ENCODE measurements around the gene SLC6A1. TPM values are rescaled to one million over a fixed set of nuclear protein-coding genes. Genes with fewer than 3 reads are reported as not detected.

The SLC6A1 gene
- total RNA-seq, 2 experiments from 2014 or later = not detected

DNA sequence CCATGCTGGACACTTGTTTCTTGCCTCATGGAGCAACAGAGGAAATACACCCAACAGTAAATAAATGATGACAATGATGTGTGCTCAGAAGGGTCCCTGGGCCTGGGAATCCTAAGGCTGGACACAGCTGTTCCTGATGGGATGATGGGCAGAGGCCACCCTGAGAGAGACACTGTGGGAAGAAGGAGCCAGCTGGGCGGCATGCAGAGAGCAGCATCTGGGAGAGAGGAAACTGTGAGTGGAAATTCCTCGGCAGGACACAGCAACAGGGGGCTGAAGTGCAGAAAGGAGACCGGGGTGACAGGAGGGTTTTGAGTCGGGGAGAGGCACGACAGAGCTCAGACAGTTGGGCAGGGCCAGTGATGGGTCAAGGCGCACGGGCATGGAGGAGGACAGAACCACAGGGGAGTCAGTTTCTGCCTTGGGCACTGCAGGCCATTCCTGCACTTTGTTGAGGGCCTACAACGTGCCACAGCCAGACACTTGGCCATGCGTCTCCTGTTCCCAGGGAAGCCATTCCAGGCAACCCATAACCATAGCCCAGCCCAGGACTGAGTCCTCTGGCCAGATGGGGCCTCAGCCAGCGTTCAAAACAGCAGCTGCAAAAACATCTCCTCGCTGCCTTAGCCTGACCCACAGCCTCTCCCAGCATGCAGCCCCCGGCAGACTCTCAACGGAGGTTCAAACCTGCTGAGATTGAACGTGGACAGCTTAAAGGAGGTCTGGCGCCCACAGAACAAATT is 36.7 kb upstream of the SLC6A1 start:
- intact Hi-C loops (cut with DNase I, micrococcal nuclease) = no loop called here
- no peaks in the 10 kb centered on the region for H3K4me1 Mint-ChIP-seq
- H3K36me3 Mint-ChIP-seq (ENCODE audit: low read depth) = no peaks in the 10 kb centered on the region
- POLR2A ChIA-PET = no interaction called here
- peaks cover 5% of the 10 kb centered on the region for H3K27me3 Mint-ChIP-seq
- DNase-seq = no peak
- no peaks in the 10 kb centered on the region for H3K9me3 Mint-ChIP-seq (ENCODE audit: low read depth)
- no peak overlapping the region for H3K4me3 Mint-ChIP-seq
- no peak for ATAC-seq
- CTCF ChIA-PET = interaction anchor here (0.6 kb wide), 1 partner anchor 162 kb away, joined by 5 read pairs; no protein-coding TSS in a partner anchor
- H3K27ac Mint-ChIP-seq = no peak overlapping the region

GRCh38 chr3:10956531-10956930 is 36.0 kb upstream of the SLC6A1 start:
- POLR2A ChIA-PET = no interaction called here
- DNase-seq (no peak), ATAC-seq (no peak)
- CTCF ChIA-PET = interaction anchor here (0.7 kb wide), 1 partner anchor 53 kb away, joined by 3 read pairs; no protein-coding TSS in a partner anchor
- Mint-ChIP-seq H3K4me1 (no peaks in the 10 kb centered on the region), H3K4me3 (no peak overlapping the region), H3K27me3 (peaks cover 4% of the 10 kb centered on the region), H3K27ac (no peak overlapping the region), H3K36me3 (ENCODE audit: low read depth) (no peaks in the 10 kb centered on the region), H3K9me3 (ENCODE audit: low read depth) (no peaks in the 10 kb centered on the region)
- intact Hi-C loops (cut with DNase I, micrococcal nuclease) = no loop called here

GRCh38 chr3:10956986-10957385 is 35.6 kb upstream of the SLC6A1 start:
- Mint-ChIP-seq H3K4me3 (no peak overlapping the region), H3K27ac (no peak overlapping the region), H3K9me3 (ENCODE audit: low read depth) (no peaks in the 10 kb centered on the region), H3K4me1 (no peaks in the 10 kb centered on the region), H3K36me3 (ENCODE audit: low read depth) (no peaks in the 10 kb centered on the region), H3K27me3 (peaks cover 4% of the 10 kb centered on the region)
- no peak for ATAC-seq
- intact Hi-C loops (cut with DNase I, micrococcal nuclease) = no loop called here
- POLR2A ChIA-PET = no interaction called here
- no peak for DNase-seq
- CTCF ChIA-PET = interaction anchor here (0.7 kb wide), 1 partner anchor 53 kb away, joined by 3 read pairs; no protein-coding TSS in a partner anchor

GRCh38 chr3:10957976-10958749 is 34.4 kb upstream of the SLC6A1 start:
- peaks cover 4% of the 10 kb centered on the region for H3K27me3 Mint-ChIP-seq
- no peak for ATAC-seq
- no peaks in the 10 kb centered on the region for H3K4me1 Mint-ChIP-seq
- no peaks in the 10 kb centered on the region for H3K36me3 Mint-ChIP-seq (ENCODE audit: low read depth)
- POLR2A ChIA-PET = no interaction called here
- intact Hi-C loops (cut with DNase I, micrococcal nuclease) = no loop called here
- CTCF ChIA-PET = interaction anchor here (0.6 kb wide), 3 partner anchors 104 to 181 kb away, joined by 3 read pairs; no protein-coding TSS in a partner anchor
- no peak for DNase-seq
- H3K27ac Mint-ChIP-seq = no peak overlapping the region
- no peak overlapping the region for H3K4me3 Mint-ChIP-seq
- no peaks in the 10 kb centered on the region for H3K9me3 Mint-ChIP-seq (ENCODE audit: low read depth)

GRCh38 chr3:10960255-10960654 is 32.3 kb upstream of the SLC6A1 start:
- intact Hi-C loops (cut with DNase I, micrococcal nuclease) = no loop called here
- DNase-seq (no peak), ATAC-seq (no peak)
- Mint-ChIP-seq H3K4me1 (no peaks in the 10 kb centered on the region), H3K36me3 (ENCODE audit: low read depth) (no peaks in the 10 kb centered on the region), H3K27me3 (peaks cover 4% of the 10 kb centered on the region), H3K27ac (no peak overlapping the region), H3K9me3 (ENCODE audit: low read depth) (no peaks in the 10 kb centered on the region), H3K4me3 (no peak overlapping the region)
- CTCF ChIA-PET = no interaction called here
- POLR2A ChIA-PET = no interaction called here

- Mint-ChIP-seq H3K9me3 (ENCODE audit: low read depth) (no peaks in the 10 kb centered on the region), H3K4me3 (no peak overlapping the region), H3K27ac (no peak overlapping the region), H3K4me1 (no peaks in the 10 kb centered on the region), H3K27me3 (peaks cover 10% of the 10 kb centered on the region), H3K36me3 (ENCODE audit: low read depth) (no peaks in the 10 kb centered on the region)
- DNase-seq = no peak
- ATAC-seq = no peak
- intact Hi-C loops (cut with DNase I, micrococcal nuclease) = no loop called here
- ChIA-PET POLR2A (no interaction called here), CTCF (no interaction called here)
Measured at GRCh38 chr3:10961921-10962320, 30.6 kb upstream of the SLC6A1 start.

- Mint-ChIP-seq H3K4me1 (no peaks in the 10 kb centered on the region), H3K36me3 (ENCODE audit: low read depth) (no peaks in the 10 kb centered on the region), H3K4me3 (no peak overlapping the region), H3K27me3 (peaks cover 10% of the 10 kb centered on the region), H3K27ac (no peak overlapping the region), H3K9me3 (ENCODE audit: low read depth) (no peaks in the 10 kb centered on the region)
- ATAC-seq (no peak), DNase-seq (no peak)
- ChIA-PET CTCF (no interaction called here), POLR2A (interaction anchor here (0.7 kb wide), 1 partner anchor 1407 kb away, joined by 7 read pairs; no protein-coding TSS in a partner anchor)
- intact Hi-C loops (cut with DNase I, micrococcal nuclease) = no loop called here
Measured at GRCh38 chr3:10962481-10963036, 30.0 kb upstream of the SLC6A1 start.

- POLR2A ChIA-PET = no interaction called here
- CTCF ChIA-PET = interaction anchor here (1.3 to 1.4 kb wide), 2 partner anchors 18 to 84 kb away, joined by 3 read pairs; no protein-coding TSS in a partner anchor
- ATAC-seq = no peak
Measured at GRCh38 chr3:10964537-10965167, 27.9 kb upstream of the SLC6A1 start.

DNA sequence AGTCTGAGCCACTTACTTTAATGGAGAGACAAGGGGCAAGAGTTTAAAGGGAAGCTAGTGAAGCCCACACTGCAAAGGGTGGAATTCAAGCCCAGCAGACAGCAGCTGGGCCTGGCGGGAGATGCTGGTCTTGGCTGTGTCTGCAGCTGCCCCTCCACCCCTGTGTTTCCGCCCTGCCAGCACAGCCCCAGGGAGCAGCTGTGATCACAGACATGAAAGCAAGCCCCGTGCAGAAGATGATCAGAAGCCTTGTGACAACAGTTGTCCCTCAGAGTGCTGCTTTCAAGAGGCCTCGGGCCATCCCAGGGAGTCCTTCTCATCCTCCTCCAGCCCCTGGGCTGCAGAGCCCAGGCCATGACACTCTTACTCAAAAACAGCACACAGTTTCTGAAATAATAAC is 24.1 kb upstream of the SLC6A1 start:
- no peaks in the 10 kb centered on the region for H3K9me3 Mint-ChIP-seq (ENCODE audit: low read depth)
- ATAC-seq (no peak), DNase-seq (no peak)
- ChIA-PET POLR2A (no interaction called here), CTCF (no interaction called here)
- H3K4me1 Mint-ChIP-seq = no peaks in the 10 kb centered on the region
- no peak overlapping the region for H3K27ac Mint-ChIP-seq
- H3K27me3 Mint-ChIP-seq = peaks cover 13% of the 10 kb centered on the region
- no peaks in the 10 kb centered on the region for H3K36me3 Mint-ChIP-seq (ENCODE audit: low read depth)
- intact Hi-C loops (cut with DNase I, micrococcal nuclease) = no loop called here
- no peak overlapping the region for H3K4me3 Mint-ChIP-seq

More at GRCh38 chr3:10964537-10965167, 27.9 kb upstream of the SLC6A1 start:
- DNase-seq = peak; percentile 23
- intact Hi-C loops (cut with DNase I, micrococcal nuclease) = no loop called here
- H3K4me1 Mint-ChIP-seq = no peaks in the 10 kb centered on the region
- H3K9me3 Mint-ChIP-seq (ENCODE audit: low read depth) = no peaks in the 10 kb centered on the region
- H3K27ac Mint-ChIP-seq = no peak overlapping the region
- H3K4me3 Mint-ChIP-seq = no peak overlapping the region
- H3K36me3 Mint-ChIP-seq (ENCODE audit: low read depth) = no peaks in the 10 kb centered on the region
- peaks cover 9% of the 10 kb centered on the region for H3K27me3 Mint-ChIP-seq

DNA sequence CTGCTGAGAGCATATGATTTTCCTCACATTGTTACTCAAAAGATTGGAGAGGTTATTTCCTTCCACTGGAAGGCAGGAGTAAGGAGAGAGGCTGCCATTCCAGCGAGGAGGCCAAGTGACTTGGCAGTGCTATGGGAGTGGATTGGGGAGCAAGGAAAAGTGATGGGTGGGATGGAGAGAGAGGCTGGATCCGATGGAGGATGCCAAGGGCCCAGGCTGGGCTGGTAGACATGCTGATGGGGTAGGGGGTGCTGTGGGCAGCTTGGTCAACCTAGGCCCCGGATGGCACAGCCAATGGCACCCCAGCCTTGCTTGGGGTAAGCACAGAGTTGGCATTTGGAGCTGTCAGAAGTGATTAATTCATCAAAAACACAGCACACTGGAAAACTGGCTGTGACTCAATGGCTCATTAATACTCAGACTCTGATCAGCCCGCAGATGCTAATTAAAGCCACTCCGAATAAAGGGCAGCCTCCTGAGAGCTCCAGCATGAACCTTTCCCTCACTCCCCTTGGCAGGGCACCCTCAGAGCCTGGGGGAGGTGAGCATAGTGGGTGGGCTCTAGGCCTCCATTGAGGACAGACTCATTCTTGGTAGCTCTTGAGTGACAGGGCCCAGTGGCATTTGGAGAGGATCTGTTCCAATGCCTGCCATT is 22.1 kb upstream of the SLC6A1 start:
- ATAC-seq = no peak
- no peaks in the 10 kb centered on the region for H3K4me1 Mint-ChIP-seq
- H3K27me3 Mint-ChIP-seq = peaks cover 20% of the 10 kb centered on the region
- intact Hi-C loops (cut with DNase I, micrococcal nuclease) = no loop called here
- H3K9me3 Mint-ChIP-seq (ENCODE audit: low read depth) = no peaks in the 10 kb centered on the region
- ChIA-PET POLR2A (no interaction called here), CTCF (no interaction called here)
- H3K4me3 Mint-ChIP-seq = no peak overlapping the region
- DNase-seq = no peak
- H3K36me3 Mint-ChIP-seq (ENCODE audit: low read depth) = no peaks in the 10 kb centered on the region
- H3K27ac Mint-ChIP-seq = no peak overlapping the region

DNA sequence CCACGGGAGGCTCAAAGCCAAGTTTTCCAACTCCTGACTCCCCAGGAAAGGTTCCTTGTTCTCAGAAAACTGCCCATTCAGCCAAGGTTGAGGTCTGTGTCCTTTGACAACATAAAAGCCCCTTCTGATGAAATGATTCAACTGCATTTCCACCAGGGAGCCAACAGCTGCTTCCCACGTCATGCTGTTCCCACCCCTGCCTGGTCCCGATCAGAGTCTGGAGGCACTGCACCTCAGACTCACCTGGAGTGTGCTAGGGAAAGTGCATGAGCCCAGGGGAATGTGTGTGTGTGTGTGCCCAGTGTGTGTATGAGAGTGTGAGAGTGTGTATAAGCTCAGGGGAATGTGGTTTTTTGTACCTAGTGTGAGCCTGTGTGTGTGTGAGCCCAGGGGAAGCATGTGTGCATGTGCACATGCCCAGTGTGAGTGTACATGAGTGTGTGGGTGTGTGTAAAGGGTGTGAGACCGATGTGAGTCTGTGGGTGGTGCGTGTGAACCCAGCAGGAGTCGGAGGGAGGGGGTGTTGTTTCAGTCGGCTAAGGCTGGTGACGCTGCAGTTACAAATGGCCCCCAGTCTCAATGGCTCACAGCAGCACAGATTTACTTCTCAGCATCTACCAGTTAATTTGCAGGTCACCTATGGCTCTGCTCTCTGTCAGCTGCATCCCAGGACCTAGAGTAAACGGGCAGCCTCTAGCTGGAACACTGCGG is 20.3 kb upstream of the SLC6A1 start:
- H3K9me3 Mint-ChIP-seq (ENCODE audit: low read depth) = no peaks in the 10 kb centered on the region
- ChIA-PET CTCF (no interaction called here), POLR2A (no interaction called here)
- H3K27me3 Mint-ChIP-seq = peaks cover 15% of the 10 kb centered on the region
- intact Hi-C loops (cut with DNase I, micrococcal nuclease) = no loop called here
- no peak overlapping the region for H3K4me3 Mint-ChIP-seq
- peaks cover 6% of the 10 kb centered on the region for H3K4me1 Mint-ChIP-seq
- ATAC-seq = no peak
- H3K27ac Mint-ChIP-seq = no peak overlapping the region
- DNase-seq = no peak
- H3K36me3 Mint-ChIP-seq (ENCODE audit: low read depth) = no peaks in the 10 kb centered on the region
